ENCODE measurements around the gene RNU4-1. TPM values are rescaled to one million over a fixed set of nuclear protein-coding genes. Genes with fewer than 3 reads are reported as not detected.
A peak's percentile ranks its signal among the peaks of the same experiment; 100 is the strongest.

Gene RNU4-1
- total and polyA plus RNA-seq, 11 donors = 376 to 4,299 (median 1,541) TPM; not detected in 4

DNA sequence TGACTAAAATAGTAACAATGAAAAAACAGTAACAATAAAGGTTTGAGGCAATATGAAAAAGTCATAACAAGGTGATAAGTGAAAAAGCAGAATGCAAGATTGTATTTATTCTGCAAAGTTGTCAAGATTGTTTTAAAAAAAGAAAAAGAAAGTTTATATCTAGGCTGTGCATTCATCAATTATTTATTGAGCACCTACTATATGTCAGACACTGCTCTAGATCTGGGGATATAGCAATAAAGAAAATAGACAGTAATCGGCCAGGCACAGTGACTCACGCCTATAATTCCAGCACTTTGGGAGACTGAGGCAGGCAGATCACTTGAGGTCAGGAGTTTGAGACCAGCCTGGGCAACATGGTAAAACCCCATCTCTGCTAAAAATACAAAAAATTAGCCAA is 30.7 kb upstream of the RNU4-1 start:
- no peaks in the 10 kb centered on the region for H3K27me3 ChIP-seq

GRCh38 chr12:120321382-120322202 is 28.6 kb upstream of the RNU4-1 start:
- peaks cover 0 to 18% (median 8%) of the 10 kb centered on the region in 12 donors for H3K4me1 ChIP-seq
- intact Hi-C loops (cut with DNase I) = loop anchor here in 2 of 10 donors (10.0 kb wide), 2 partner anchors 113 to 793 kb away; partner anchors contain the start of gene COX6A1 (in 1 of the 2)
- no peaks in the 10 kb centered on the region for H3K36me3 ChIP-seq
- WGBS, 4 donors = 82 to 85% (median 85%) methylated on average over 13 of the region's 13 CpGs
- TF ChIP-seq POLR2A (IDR thresholded peaks at IDR 0.05) (no peak), CTCF (IDR thresholded peaks at IDR 0.05) (no peak)
- H3K4me3 ChIP-seq = no peak overlapping the region
- no peak for ATAC-seq
- no peaks in the 10 kb centered on the region for H3K27me3 ChIP-seq
- DNase-seq = no peak
- no peaks in the 10 kb centered on the region for H3K9me3 ChIP-seq
- H3K27ac ChIP-seq = no peak overlapping the region

More for the DNA sequence above, 30.7 kb upstream of the RNU4-1 start:
- 85 to 91% (median 86%) methylated on average over 2 of the region's 2 CpGs for WGBS, 4 donors
- no peak for DNase-seq
- no peak overlapping the region for H3K4me3 ChIP-seq
- H3K27ac ChIP-seq = no peak overlapping the region
- intact Hi-C loops (cut with DNase I) = loop anchor here in 2 of 10 donors (10.0 kb wide), 2 partner anchors 111 to 791 kb away; partner anchors contain the start of gene COX6A1 (in 1 of the 2)
- TF ChIP-seq CTCF (IDR thresholded peaks at IDR 0.05) (no peak), POLR2A (IDR thresholded peaks at IDR 0.05) (no peak)
- H3K9me3 ChIP-seq = no peaks in the 10 kb centered on the region
- H3K4me1 ChIP-seq = peaks cover 0 to 9% (median 0%) of the 10 kb centered on the region in 12 donors
- no peaks in the 10 kb centered on the region for H3K36me3 ChIP-seq
- no peak for ATAC-seq

DNA sequence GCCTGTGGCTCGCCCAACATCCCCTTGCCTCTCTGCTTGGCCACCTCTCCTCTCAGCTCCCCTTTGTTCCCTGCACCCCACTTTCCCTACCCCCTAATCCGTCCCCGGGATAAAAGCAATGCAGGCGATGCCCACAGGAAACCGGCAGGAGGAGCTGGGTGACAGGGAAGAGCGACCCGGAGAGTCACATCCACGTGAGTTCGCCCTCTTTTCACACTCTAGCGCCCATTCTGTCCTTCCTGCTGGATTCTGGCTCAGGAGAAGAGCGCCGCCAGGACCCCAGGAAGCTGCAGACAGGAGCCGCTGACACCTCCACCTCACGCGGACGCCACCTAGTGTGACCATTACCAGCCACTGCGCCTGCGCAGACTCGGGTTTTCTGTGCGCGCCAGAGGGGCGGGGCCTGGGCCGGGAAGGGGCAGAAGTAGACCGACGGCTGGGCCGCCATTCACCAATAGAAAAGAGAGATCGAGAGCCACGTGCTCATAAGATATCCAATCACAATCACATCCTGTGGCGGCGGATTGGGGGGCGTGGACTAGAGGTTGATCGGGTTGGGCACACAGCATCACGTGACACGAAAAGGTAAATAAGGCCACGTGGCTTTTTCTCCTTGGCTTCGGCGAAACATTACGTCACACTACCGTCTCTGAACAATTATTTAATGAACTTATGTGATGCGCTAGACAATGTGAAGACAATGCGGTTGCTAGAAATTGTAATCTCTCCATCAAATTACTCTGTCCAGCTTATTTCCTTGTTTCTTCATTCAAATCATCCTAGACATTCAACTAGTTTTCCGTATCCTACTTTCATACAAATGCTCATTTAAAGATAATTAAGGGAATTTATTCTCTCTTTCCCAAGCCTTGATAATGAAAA is 24.4 kb upstream of the RNU4-1 start:
- Histone ChIP-seq H3K4me1 (peaks cover 0 to 14% (median 8%) of the 10 kb centered on the region in 12 donors), H3K36me3 (no peaks in the 10 kb centered on the region), H3K4me3 (peak overlapping the region; percentile 31 to 77 (median 64)), H3K9me3 (no peaks in the 10 kb centered on the region), H3K27me3 (no peaks in the 10 kb centered on the region), H3K27ac (peak overlapping the region in 11 of 12 donors; percentile 57 to 91 (median 84))
- ATAC-seq (peak; percentile 100), DNase-seq (peak; percentile 99)
- intact Hi-C loops (cut with DNase I) = loop anchor here in 1 of 10 donors (1.0 kb wide), 1 partner anchor 15 kb away; the partner anchor contains the start of gene SIRT4
- TF ChIP-seq CTCF (IDR thresholded peaks at IDR 0.05) (peak; percentile 23 to 81 (median 52)), POLR2A (IDR thresholded peaks at IDR 0.05) (peak in 1 of 2 donors; percentile 87)
- WGBS, 4 donors = 1 to 2% (median 2%) methylated on average over 31 to 42 of the region's 42 CpGs
